Endothelial cell of umbilical vein (primary cell): ENCODE measurements around the gene ANGEL1. TPM values are rescaled to one million over a fixed set of nuclear protein-coding genes. Genes with fewer than 3 reads are reported as not detected.

ENCODE experiments used
- BruUV-seq: library from RNA; stranded (reverse); fragments of 400-500 nt; replicated peaks from 2 replicates; lab custom pipeline; 2021; lab: Mats Ljungman, UMichigan
- CTCF ChIA-PET: fragments of 300-600, 350-600 bp; sonication (Branson Sonifier 250); formaldehyde crosslinking; loops from one replicate; lab custom pipeline; 2021; ENCODE audit warnings: antibody characterized with exemption, inconsistent platforms; lab: Charles Lee
- POLR2A ChIA-PET: fragments of 300-600, 350-600 bp; sonication (Branson Sonifier 250); formaldehyde crosslinking; loops from one replicate; lab custom pipeline; 2021; ENCODE audit warnings: antibody characterized with exemption, inconsistent platforms; lab: Charles Lee
- DNase-seq: peaks from one replicate; pipeline ENCODE4 v3.0.0-alpha.2; 2011; ENCODE audit warnings: low read depth, low spot score
- FAIRE-seq: peaks from 2 replicates; lab custom pipeline; 2011; peaks lifted over from hg19 to GRCh38; lab: Jason Lieb, UNC
- H2AFZ ChIP-seq: 2 replicates; pipeline ENCODE4 v1.6.0; 2012; ENCODE audit warnings: low read depth, low read length, control low read depth, inconsistent platforms
- H3K27ac ChIP-seq: 2 replicates; pipeline ENCODE4 v1.5.1; 2011; ENCODE audit warnings: low read depth, mild to moderate bottlenecking, control low read depth, low read length, moderate library complexity; ENCODE audit not compliant: insufficient read depth
- H3K27me3 ChIP-seq, 2 experiments: 2 replicates each; pipeline versions ENCODE4 v1.6.0 to v1.6.1; 2011; ENCODE audit warnings: low read length in 2 of 2, mixed read lengths in 1 of 2; ENCODE audit not compliant: control insufficient read depth in 2 of 2, insufficient read depth in 2 of 2
- H3K36me3 ChIP-seq, 2 experiments: 2 replicates in 1 of 2; 3 replicates in 1 of 2; pipeline ENCODE4 v1.5.1; 2011; ENCODE audit warnings: low read length in 2 of 2, mild to moderate bottlenecking in 1 of 2, moderate library complexity in 1 of 2; ENCODE audit not compliant: control insufficient read depth in 2 of 2, insufficient read depth in 2 of 2; ENCODE audit errors: extremely low read depth in 1 of 2
- H3K4me1 ChIP-seq: 3 replicates; pipeline ENCODE4 v1.5.1; 2011; ENCODE audit warnings: mild to moderate bottlenecking, low read length; ENCODE audit not compliant: control insufficient read depth, insufficient read depth; ENCODE audit errors: extremely low read depth
- H3K4me2 ChIP-seq: 2 replicates; pipeline ENCODE4 v1.6.1; 2011; ENCODE audit warnings: low read length, control low read depth, mixed read lengths; ENCODE audit not compliant: insufficient read depth
- H3K4me3 ChIP-seq, 3 experiments: fragments of 200-600 bp in 1 of 3; sonication (generic), shearing (Covaris generic) in 1 of 3; replicated peaks in 1 of 3; 2 replicates each; pipeline ENCODE4 v1.5.1; 2011 to 2016; ENCODE audit warnings: control low read depth in 3 of 3, low read length in 3 of 3, mild to moderate bottlenecking in 2 of 3, inconsistent platforms in 1 of 3, low read depth in 1 of 3, moderate library complexity in 1 of 3; ENCODE audit not compliant: insufficient read depth in 1 of 3
- H3K79me2 ChIP-seq: 2 replicates; pipeline ENCODE4 v1.6.0; 2012; ENCODE audit warnings: low read length, inconsistent platforms; ENCODE audit not compliant: control insufficient read depth, insufficient read depth
- H3K9ac ChIP-seq: replicated peaks from 2 replicates; pipeline ENCODE3; 2011; ENCODE audit warnings: low read length, control low read depth; ENCODE audit not compliant: insufficient read depth; ENCODE audit errors: extremely low read depth
- H3K9me1 ChIP-seq: replicated peaks from 3 replicates; pipeline ENCODE4 v1.6.0; 2011; ENCODE audit warnings: mild to moderate bottlenecking, low read length; ENCODE audit not compliant: control insufficient read depth, insufficient read depth; ENCODE audit errors: extremely low read depth
- H3K9me3 ChIP-seq: replicated peaks from 2 replicates; pipeline ENCODE4 v1.5.1; 2012; ENCODE audit warnings: low read length, inconsistent platforms; ENCODE audit not compliant: control insufficient read depth, insufficient read depth
- H4K20me1 ChIP-seq: replicated peaks from 2 replicates; pipeline ENCODE3; 2011; ENCODE audit warnings: mild to moderate bottlenecking, low read length; ENCODE audit not compliant: control insufficient read depth, insufficient read depth; ENCODE audit errors: extremely low read depth
- CTCF ChIP-seq, 2 donors: IDR thresholded peaks; 1 replicate in 1 of 2; 2 replicates in 1 of 2; pipeline ENCODE4 v1.5.1; 2011; ENCODE audit warnings: low read length in 2 of 2, mild to moderate bottlenecking in 2 of 2, moderate library complexity in 2 of 2, control low read depth in 1 of 2, inconsistent platforms in 1 of 2, low read depth in 1 of 2; ENCODE audit not compliant: insufficient read depth in 1 of 2; ENCODE audit errors: extremely low read depth in 1 of 2
- EZH2 ChIP-seq: IDR thresholded peaks from 2 replicates; pipeline ENCODE4 v1.6.1; 2012; ENCODE audit warnings: borderline replicate concordance, low read depth, mild to moderate bottlenecking, moderate library complexity, low read length, inconsistent platforms; ENCODE audit not compliant: severe bottlenecking
- GATA2 ChIP-seq: IDR thresholded peaks from 2 replicates; pipeline ENCODE4 v1.7.0; 2011; ENCODE audit warnings: low read depth, mild to moderate bottlenecking, moderate library complexity, mixed read lengths, low read length; ENCODE audit not compliant: insufficient read length, insufficient read depth
- MYC ChIP-seq: IDR thresholded peaks from one replicate; pipeline ENCODE4 v1.6.1; 2011; ENCODE audit warnings: mild to moderate bottlenecking, low read depth, low read length
- POLR2A ChIP-seq: IDR thresholded peaks from 2 replicates; pipeline ENCODE4 v1.6.1; 2012; ENCODE audit warnings: low read depth, mild to moderate bottlenecking, control low read depth, low read length
- dilution Hi-C: fragments of 300-500 bp; cut with MboI; formaldehyde crosslinking; loops from one replicate; pipeline ENCODE4 v1.15.0; 2019; ENCODE audit warnings: low sequenced_read_pairs; ENCODE audit not compliant: extremely low pct_ligation_motif_present
- intact Hi-C: fragments of 100-400 bp; cut with micrococcal nuclease; formaldehyde crosslinking; loops from one replicate; pipeline ENCODE4 v1.10.0; 2022
- polyA plus RNA-seq, 4 experiments: library from polyadenylated mRNA; depleted of rRNA in 3 of 4; stranded (reverse) in 3 of 4; unstranded in 1 of 4; fragments of >200 nt; gene quantifications; 2 replicates each; pipeline versions ENCODE4 v1.2.1 to v1.2.3, GENCODE V29; 2011 to 2012; ENCODE audit warnings: missing spikeins in 1 of 4
- total RNA-seq: library from RNA; stranded (reverse); gene quantifications from 2 replicates; pipeline ENCODE4 v1.2.3, GENCODE V29; 2021

ANGEL1 gene
- total and polyA plus RNA-seq, 2 donors (not counting 3 experiments of a cell fraction or from before 2014, with no cell fraction given) = 14.8 to 22.0 TPM

GRCh38 chr14:76814726-76815645, 2.3 kb upstream of the ANGEL1 start:
- Histone ChIP-seq H3K36me3 (no peaks in the 10 kb centered on the region), H3K27ac (no peak overlapping the region), H3K79me2 (no peaks in the 10 kb centered on the region), H3K4me1 (peaks cover 14% of the 10 kb centered on the region), H3K9ac (no peak overlapping the region), H4K20me1 (no peaks in the 10 kb centered on the region), H3K4me3 (no peak overlapping the region), H3K4me2 (no peak overlapping the region), H3K27me3 (peaks cover 9 to 16% of the 10 kb centered on the region in 2 experiments), H2AFZ (no peak overlapping the region), H3K9me1 (no peaks in the 10 kb centered on the region), H3K9me3 (no peaks in the 10 kb centered on the region)
- TF ChIP-seq MYC (no peak), CTCF (IDR thresholded peaks at IDR 0.05; ENCODE audit: extremely low read depth in 1 of 2, insufficient read depth in 1 of 2, low read depth in 1 of 2, low read length in 2 of 2) (no peak), GATA2 (no peak), POLR2A (no peak), EZH2 (no peak)
- FAIRE-seq = no peak
- BruUV-seq = no TSS peak
- dilution Hi-C loops = no loop called here
- CTCF ChIA-PET = interaction anchor here (4.3 kb wide), 1 partner anchor 30 kb away, joined by 32 read pairs; no protein-coding TSS in a partner anchor
- intact Hi-C loops = loop anchor here (5.0 kb wide), 1 partner anchor 47 kb away; no protein-coding TSS in a partner anchor
- no peak for DNase-seq
- POLR2A ChIA-PET = no interaction called here
